Stimulated activated CD4-positive, alpha-beta T cell treated with anti-CD3 and anti-CD28 coated beads, Interleukin-4, amount 100 ng/mL, for 4 hours (primary cell): ENCODE data around the gene ZFHX3.
"Not testable (repeated sequence)": the region's sequence is repeated elsewhere in the genome, so short reads cannot be mapped to it uniquely, and the experiment has no call there.

Experiments
- DNase-seq, 2 experiments: peaks; one replicate each; pipeline ENCODE4 v3.0.0-alpha.2; 2020

Gene ZFHX3

DNA sequence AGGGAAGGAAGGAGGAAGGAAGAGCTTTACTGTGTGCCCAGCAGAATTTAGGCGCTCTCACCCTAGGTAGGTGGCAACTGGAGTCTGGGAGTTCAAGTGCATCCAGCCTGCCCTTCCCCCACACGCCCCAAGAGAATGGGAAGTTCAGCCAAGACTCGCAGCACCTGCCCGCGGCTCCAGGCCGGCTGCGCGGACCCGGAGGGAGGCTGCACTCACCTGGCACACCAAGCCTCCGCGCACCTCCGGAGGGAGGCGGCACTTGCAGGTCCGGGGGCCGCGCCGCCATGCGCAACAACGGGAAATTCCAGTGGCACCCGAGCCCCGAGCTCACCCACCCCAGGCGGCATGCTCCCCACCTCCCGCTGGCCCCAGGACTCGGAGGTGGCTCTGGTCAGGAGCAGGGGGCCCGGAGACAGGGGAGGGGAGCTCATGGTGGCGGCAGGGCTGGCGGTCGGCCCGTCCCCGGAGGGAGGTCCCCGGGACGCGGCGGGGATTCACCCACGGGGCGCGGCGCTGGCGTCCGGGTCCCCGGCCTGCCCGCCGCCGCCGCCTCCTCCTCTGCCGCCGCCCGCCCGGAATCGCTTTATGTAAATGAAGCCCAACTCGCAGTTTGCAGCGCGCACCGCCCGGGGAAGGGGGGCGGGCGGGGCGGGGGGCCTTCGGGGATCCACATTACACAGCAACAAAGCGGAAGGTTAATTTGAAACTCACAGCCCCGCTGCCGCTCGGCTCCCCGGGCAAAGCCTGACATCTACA is at the start of gene ZFHX3:
Gene ZFHX3, minus strand, starts transcription at position 593 of the 756 bp plus-strand sequence. CDS start 87,983 bp downstream, outside the sequence.
- peak; percentile 17 to 22 for DNase-seq

DNA sequence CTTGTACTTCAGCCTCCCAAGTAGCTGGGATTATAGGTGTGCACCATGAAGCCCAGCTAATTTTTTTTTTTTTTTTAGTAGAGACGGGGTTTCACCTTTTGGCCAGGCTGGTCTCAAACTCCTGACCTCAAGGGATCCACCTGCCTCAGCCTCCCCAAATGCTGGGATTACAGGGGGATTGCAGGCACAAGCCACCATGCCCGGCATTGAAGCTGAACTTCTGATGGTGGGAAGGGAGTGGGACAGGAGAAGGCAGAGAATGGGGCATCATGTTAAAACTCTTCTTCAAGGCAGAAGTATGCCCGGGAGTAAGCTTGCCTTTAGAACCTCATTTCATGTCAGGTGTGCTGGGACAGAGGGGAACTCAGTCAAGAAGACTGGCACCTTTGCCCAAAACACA is 48.6 kb upstream of the ZFHX3 start:
- DNase-seq, result no peak

DNA sequence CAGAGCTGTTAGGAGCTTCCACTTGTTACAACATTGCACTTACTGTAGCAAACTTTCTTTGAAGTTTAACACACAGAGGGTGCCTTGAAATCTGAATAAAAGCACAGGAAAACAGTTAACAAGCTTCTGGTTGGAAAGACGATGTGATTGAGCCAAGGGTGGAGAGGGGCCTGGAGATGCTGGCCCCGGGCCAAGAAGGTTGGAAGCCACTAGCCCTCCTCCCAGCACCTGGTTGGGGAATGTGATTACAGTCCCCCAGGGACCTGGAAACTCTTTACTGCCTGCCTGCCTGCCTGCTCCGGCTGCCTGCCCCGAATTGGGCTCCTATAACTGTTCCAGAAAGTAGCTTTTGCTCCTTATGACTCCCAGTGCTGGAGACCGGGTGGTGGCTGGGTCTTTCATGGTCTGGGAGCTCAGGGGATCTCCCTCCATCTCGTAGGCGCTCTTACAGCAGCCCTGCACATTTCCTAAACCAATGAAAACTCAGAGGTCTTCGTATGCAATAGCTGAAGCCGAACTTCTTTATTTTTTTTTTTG is 48.0 kb upstream of the ZFHX3 start:
- DNase-seq, result no peak

GRCh38 chr16:73095142-73095820 is 47.4 kb upstream of the ZFHX3 start:
- DNase-seq, result no peak

- no peak for DNase-seq
Measured at GRCh38 chr16:73094371-73094770, 46.4 kb upstream of the ZFHX3 start.

- no peak for DNase-seq
Measured at GRCh38 chr16:73093146-73094144, 45.5 kb upstream of the ZFHX3 start.

- DNase-seq, result no peak
Measured at GRCh38 chr16:73092236-73092781, 44.4 kb upstream of the ZFHX3 start.

DNA sequence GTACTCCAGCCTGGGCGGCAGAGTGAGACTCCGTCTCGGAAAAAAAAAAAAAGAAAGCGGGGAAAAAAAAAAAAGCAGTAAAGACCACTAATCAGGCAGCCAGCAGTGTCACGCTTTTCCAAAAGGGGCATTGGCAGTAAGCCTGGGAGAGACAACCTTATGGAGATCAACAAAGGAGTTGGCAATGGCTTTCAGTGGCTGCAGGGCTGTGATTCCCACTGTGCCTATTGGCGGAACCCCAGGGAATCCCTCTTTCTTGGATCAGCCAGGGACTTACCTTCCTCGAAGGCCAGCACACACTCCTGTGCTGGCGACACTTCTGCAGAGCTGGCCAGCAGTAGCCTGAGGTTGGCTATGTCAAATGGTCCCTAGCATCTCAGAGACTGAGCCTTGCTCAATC is 43.2 kb upstream of the ZFHX3 start:
- DNase-seq, result no peak

DNA sequence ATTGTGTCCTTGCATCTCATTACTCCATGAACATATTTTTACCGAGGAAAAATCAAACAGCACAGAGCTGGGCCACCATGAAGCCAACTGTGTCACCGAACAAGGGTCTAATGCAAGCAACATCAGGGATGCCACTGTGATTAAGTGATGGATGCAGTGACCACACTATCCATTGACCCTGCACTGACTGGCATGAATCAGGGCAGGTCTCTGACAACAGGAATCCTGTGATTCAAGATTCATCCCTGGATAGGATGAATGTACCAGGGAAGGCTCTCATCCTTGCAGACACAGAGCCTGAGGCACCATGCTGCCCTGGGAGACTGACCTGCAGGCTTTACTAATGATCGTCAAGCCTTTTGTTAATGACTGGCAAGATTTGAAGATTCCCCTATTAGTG is 41.5 kb upstream of the ZFHX3 start:
- DNase-seq, result no peak

GRCh38 chr16:73086108-73086507 is 38.2 kb upstream of the ZFHX3 start:
- DNase-seq, result no peak

GRCh38 chr16:73083271-73083670 is 35.3 kb upstream of the ZFHX3 start:
- no peak for DNase-seq

- DNase-seq, result not testable (repeated sequence)
Measured at GRCh38 chr16:73082634-73083051, 34.7 kb upstream of the ZFHX3 start.

GRCh38 chr16:73080931-73081330 is 33.0 kb upstream of the ZFHX3 start:
- DNase-seq, result no peak

DNA sequence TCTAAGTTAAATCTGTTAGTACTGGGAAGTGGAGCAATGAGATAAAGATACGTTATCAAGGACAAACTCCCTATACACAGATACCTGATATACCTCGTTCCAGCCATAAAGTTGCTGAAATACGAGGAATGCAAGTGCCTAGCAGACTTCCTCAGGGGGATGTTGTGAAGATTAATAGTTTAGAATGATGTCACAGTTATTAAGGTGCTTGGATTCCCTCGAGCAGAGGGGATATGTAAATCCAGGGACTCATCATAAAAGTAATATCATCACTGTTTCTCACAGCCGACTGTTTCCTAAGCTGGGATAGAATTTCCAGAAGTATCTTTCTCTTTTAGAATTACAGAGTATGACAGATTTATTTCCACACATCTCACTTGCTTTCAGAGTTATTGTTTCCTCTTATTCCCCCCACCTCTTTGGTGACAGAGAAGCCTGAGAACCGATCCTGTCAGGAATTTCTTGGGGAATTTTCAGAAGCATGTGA is 28.4 kb upstream of the ZFHX3 start:
- no peak for DNase-seq

GRCh38 chr16:73074382-73074781 is 26.5 kb upstream of the ZFHX3 start:
- DNase-seq, result no peak

DNA sequence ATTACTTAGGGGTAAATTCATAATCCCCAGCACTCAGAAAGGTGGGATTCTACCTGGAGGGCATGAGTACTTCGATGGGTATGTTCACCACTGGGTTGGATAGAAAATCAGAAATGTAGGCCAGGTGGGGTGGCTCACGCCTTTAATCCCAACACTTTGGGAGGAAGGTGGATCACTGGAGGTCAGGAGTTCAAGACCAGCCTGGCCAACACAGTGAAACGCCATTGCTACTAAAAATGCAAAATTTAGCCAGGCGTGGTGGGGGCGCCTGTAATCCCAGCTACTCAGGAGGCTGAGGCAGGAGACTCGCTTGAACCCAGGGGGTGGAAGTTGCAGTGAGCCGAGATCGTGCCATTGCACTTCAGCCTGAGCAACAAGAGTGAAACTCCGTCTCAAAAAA is 24.1 kb upstream of the ZFHX3 start:
- DNase-seq, result not testable (repeated sequence)

DNA sequence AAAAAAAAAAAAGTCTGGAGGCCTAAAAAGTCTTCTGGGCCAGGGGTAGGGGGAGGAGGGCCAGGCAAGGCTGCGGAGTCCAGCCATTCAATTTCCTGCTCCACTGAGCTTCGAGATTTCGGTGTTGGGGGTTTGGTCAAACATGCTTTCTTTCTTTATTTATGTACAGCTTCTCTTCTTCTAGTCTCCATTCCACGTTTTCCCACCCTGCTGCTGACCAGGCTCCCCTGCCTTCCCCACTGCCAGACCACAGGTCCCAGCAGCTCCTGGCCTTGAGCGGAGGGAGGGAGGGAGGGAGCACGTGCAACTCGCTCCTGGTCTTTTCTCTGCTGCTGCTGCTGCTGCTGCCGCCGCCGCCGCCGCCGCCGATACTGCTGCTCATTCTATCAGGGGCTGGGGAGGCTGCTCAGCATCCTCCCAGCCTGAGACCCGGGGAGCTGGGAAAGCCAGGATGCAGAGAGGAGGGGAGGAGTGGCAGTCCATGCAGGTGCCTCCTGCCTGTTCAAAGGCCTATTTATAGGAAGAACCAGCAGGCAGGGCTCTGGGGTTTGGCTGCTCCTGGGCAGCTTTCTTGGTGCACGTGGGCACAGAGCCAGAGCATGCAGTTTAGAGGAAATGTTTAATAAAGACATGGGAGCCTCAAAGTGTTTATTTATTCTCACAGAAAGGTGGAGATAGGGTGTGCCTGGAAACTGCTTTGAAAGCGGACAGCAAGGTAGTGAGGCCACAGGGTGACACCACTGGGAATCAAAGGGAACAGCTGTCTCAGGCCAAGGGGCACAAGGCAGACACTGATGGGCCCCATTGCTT is 23.4 kb upstream of the ZFHX3 start:
- DNase-seq, result no peak

- DNase-seq, result no peak
Measured at GRCh38 chr16:73069581-73070262, 21.8 kb upstream of the ZFHX3 start.

DNA sequence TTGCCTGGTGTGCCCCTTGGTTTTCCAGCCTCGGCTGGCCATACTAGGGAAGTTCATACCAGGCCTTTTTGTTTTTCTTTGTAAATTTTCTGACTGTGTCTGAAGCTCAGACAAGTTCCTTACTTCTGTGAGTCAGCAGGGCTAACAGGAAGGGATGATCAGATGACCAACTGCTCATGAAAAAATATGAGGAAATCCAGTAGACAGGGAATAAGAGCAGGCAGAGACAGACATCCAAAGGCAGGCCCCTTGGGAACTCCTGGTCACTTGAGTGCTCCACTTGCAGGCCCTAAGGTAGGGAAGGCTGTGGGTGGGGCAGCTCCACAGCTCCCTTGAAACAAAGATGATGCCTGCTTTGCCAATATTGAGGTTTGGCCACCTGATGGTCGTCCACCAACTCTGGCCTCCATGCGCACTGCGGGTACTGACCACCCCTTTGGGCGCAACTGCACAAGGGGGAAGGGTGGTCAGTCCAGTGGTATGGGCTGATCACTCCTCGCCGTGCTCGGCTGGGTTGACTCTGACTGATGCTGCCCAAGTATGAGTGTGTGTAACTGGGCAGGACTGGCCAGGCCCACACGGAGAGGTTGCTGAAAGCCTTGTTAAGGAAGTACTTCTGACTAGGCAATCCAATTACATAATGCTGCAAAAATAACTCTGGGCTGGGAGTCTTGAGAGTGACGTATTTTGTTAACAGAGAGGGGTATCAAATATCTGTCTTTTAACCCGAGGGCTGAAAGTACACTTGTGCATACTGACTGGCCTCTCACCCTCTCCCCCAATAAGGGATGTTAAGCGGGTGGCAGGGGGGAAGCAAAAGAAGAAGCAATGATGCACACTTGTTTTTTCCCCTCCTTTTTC is 20.8 kb upstream of the ZFHX3 start:
- DNase-seq, result no peak
